Rectal smooth muscle tissue (tissue), 1 donor: ENCODE measurements around the gene RPRD1A.
"Not testable (repeated sequence)": the region's sequence is repeated elsewhere in the genome, so short reads cannot be mapped to it uniquely, and the experiment has no call there.

Experiments
- H3K27ac ChIP-seq: one replicate; pipeline ENCODE4 v1.7.0; 2013; ENCODE audit warnings: low read depth, low read length, inconsistent platforms
- H3K27me3 ChIP-seq: one replicate; pipeline ENCODE4 v1.7.0; 2013; ENCODE audit warnings: low read length; ENCODE audit not compliant: control insufficient read depth, insufficient read depth
- H3K36me3 ChIP-seq: one replicate; pipeline ENCODE4 v1.7.0; 2013; ENCODE audit warnings: low read length; ENCODE audit not compliant: control insufficient read depth, insufficient read depth
- H3K4me1 ChIP-seq: one replicate; pipeline ENCODE4 v1.7.0; 2013; ENCODE audit warnings: low read length; ENCODE audit not compliant: control insufficient read depth, insufficient read depth
- H3K4me3 ChIP-seq: one replicate; pipeline ENCODE4 v1.7.0; 2013; ENCODE audit warnings: low read length
- H3K9ac ChIP-seq: one replicate; pipeline ENCODE4 v1.7.0; 2013; ENCODE audit warnings: low read length

RPRD1A gene, protein sequence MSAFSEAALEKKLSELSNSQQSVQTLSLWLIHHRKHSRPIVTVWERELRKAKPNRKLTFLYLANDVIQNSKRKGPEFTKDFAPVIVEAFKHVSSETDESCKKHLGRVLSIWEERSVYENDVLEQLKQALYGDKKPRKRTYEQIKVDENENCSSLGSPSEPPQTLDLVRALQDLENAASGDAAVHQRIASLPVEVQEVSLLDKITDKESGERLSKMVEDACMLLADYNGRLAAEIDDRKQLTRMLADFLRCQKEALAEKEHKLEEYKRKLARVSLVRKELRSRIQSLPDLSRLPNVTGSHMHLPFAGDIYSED

DNA sequence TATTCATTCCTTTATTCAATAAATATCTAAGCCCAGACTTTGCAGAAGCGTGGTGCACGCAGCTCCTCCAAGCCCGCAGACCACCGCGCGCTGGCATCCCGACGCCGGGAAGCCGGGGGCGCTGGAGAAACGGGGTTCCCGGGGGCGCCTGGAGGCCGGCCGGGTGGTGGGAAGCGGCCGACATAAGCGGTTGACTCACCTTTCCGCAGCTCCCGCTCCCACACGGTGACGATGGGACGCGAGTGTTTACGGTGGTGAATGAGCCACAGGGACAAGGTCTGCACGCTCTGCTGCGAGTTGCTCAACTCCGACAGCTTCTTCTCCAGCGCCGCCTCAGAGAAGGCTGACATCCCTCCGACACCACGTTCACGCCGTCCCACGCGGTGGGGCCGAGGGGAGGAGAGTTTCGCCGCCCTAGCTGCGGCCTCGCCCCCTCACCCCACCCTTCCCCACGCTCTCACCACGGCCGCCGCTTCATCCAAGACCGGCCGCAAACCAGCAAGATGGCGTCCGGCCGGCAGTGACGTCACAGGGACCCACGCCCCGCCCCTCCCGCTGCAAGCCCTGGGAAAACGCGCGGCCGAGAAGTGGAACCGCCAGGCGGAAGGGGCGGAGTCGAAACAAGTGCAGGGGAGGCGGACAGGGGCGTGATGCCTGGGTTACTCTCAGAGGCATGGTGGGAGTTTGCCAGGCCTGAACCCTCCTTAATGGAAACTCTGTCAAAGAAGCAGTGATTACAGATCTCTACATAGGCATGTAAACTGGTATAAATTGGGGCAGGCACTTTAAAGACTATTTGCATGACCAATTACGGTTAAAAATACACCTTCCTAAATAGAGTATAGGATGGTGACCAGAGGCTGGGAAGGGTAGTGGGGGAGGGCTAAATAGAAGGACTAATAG is at the start of gene RPRD1A:
TSS of gene RPRD1A (minus strand) at position 505 of the 903 bp plus-strand sequence. CDS start at position 350, 155 bp downstream.
- Histone ChIP-seq H3K4me1 (peaks cover 6% of the 10 kb centered on the region), H3K27me3 (no peaks in the 10 kb centered on the region), H3K4me3 (peak within 1 kb of the TSS; percentile 85), H3K36me3 (no peaks in the 10 kb centered on the region), H3K27ac (peak within 1 kb of the TSS; percentile 94), H3K9ac (peak within 1 kb of the TSS; percentile 80)

DNA sequence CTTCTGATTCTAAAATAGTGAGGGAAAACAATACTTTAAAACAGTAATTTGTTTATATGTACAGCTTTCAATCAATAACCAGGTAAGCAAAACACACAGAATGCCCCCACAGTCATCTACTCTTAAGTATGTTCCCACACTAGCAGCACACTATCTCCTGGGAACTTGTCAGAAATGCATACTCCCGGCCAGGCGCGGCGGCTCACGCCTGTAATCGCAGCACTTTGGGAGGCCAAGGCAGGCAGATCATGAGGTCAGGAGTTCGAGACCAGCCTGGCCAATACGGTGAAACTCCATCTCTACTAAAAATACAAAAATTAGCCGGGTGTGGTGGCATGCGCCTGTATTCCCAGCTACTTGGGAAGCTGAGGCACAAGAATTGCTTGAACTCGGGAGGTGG is 49.4 kb upstream of the RPRD1A start:
- H3K27me3 ChIP-seq, H3K4me1 ChIP-seq, H3K36me3 ChIP-seq, H3K4me3 ChIP-seq, H3K27ac ChIP-seq, H3K9ac ChIP-seq: not testable (repeated sequence)

DNA sequence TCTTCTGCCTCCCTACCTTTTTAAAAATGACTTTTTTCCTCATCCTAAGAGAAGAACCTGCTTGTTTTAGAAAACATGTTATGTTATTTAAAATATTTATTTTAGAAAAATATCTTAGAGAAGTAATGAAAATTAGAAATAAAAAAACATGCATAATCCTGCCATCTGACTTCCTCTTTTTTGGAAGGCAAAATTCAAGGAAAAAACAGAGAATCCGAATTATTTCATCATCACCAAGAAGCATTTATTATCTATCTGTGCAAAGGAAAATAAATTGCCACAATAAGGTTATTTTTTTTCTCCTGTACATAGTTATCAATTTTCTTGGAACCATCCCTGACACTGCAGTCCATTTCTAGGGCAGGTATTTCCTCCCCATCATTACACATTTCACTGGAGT is 47.4 kb upstream of the RPRD1A start:
- H3K27ac ChIP-seq, result no peak overlapping the region
- no peak overlapping the region for H3K4me3 ChIP-seq
- H3K9ac ChIP-seq, result no peak overlapping the region
- no peaks in the 10 kb centered on the region for H3K4me1 ChIP-seq
- H3K27me3 ChIP-seq, result no peaks in the 10 kb centered on the region
- H3K36me3 ChIP-seq, result peaks cover 7% of the 10 kb centered on the region

DNA sequence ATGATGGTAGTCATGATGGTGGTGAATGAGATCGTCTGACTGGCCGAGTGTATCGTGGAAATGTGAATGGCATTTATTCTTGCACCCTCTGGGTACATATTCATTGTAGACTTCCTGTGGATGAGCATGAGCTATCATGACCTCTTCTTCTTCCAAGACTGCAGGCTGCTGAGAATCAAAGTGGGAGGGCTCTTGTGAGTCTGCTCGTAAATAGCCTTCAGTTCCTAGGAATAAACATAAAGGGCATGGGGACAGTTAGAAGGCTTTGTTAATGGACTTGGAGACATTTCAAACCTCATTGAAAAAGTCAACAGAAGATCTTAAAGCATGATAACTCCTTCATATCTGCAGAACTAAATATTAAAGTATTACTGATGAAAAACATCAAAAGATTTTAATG is 46.9 kb upstream of the RPRD1A start:
- Histone ChIP-seq H3K36me3 (peaks cover 7% of the 10 kb centered on the region), H3K9ac (no peak overlapping the region), H3K4me3 (no peak overlapping the region), H3K4me1 (no peaks in the 10 kb centered on the region), H3K27ac (no peak overlapping the region), H3K27me3 (no peaks in the 10 kb centered on the region)

DNA sequence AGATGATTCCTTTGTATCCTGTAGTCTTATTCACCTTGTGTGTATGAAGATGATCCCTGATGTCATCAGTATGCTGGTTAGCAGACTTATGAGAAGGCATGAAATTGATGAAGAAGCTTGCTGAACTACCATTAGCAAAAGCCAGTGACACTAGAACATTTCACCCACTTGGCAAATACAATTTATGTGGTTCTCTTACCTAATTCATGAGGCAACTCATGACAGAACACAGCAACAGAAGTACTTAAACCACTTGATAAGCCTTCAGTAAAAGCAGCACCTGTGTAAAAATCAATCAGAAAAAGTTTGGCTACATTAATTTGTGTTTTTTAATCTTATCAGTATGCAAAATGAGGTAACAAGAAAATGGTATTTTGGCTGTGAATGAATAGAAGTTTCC is 44.9 kb upstream of the RPRD1A start:
- H3K4me1 ChIP-seq, result no peaks in the 10 kb centered on the region
- no peak overlapping the region for H3K9ac ChIP-seq
- no peak overlapping the region for H3K27ac ChIP-seq
- no peak overlapping the region for H3K4me3 ChIP-seq
- peaks cover 7% of the 10 kb centered on the region for H3K36me3 ChIP-seq
- H3K27me3 ChIP-seq, result no peaks in the 10 kb centered on the region

DNA sequence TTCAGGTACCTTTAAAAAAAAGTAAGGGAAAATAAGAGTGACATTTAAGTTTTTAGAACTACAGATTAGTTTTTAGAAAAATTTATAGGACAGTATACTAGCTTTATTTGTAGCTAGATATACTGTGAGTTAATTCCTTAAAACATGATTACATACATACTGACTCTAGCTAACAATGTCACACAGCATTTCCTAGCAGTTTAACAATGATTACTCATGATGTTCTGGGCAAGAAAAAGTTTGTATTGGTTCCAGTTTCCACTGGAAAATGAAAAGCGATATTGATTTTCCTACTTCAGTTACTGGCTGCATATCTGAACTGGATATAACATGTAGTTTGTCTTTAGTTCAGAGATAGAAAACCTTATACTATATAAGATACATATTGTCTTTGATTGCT is 42.4 kb upstream of the RPRD1A start:
- no peak overlapping the region for H3K27ac ChIP-seq
- no peak overlapping the region for H3K9ac ChIP-seq
- no peaks in the 10 kb centered on the region for H3K4me1 ChIP-seq
- H3K27me3 ChIP-seq, result no peaks in the 10 kb centered on the region
- H3K36me3 ChIP-seq, result peaks cover 7% of the 10 kb centered on the region
- no peak overlapping the region for H3K4me3 ChIP-seq

DNA sequence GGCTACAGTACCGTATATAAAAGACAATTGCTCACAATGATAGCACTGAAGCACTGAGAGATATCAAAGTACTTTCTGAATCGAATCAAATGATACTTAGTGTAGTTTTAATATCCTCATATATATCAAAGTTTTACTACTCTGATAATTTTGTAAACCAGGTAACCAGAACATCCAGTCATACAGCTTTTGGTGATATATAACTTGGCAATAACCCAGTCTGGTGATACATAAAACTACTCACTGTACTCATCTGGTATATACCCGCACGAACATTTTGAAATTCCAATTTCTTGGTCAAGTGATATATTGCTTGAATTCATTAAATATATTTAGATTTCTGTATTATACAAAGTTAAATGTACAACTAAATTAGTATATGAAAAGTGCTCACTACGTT is 41.2 kb upstream of the RPRD1A start:
- no peak overlapping the region for H3K27ac ChIP-seq
- H3K27me3 ChIP-seq, result no peaks in the 10 kb centered on the region
- H3K4me1 ChIP-seq, result no peaks in the 10 kb centered on the region
- peaks cover 3% of the 10 kb centered on the region for H3K36me3 ChIP-seq
- H3K9ac ChIP-seq, result no peak overlapping the region
- no peak overlapping the region for H3K4me3 ChIP-seq

DNA sequence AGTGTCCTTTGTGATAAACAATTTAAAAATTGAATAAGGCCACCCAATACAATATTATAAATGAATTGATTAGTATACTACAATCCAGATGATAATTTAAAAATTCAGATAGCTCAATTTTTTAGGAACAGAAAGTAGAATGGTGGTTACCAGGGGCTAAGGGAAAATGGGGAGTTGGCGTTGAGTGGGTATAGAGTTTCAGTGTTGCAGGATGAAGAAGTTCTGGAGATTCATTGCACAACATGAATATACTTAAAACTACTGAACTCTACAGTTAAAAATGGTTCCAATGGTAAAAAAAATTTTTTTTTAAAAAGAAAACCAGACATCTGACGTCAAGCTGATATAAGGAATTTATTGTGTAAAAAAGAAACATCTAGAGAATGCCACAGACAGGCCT is 40.8 kb upstream of the RPRD1A start:
- Histone ChIP-seq H3K4me1 (no peaks in the 10 kb centered on the region), H3K27ac (no peak overlapping the region), H3K36me3 (peaks cover 1% of the 10 kb centered on the region), H3K27me3 (no peaks in the 10 kb centered on the region), H3K9ac (no peak overlapping the region), H3K4me3 (no peak overlapping the region)

DNA sequence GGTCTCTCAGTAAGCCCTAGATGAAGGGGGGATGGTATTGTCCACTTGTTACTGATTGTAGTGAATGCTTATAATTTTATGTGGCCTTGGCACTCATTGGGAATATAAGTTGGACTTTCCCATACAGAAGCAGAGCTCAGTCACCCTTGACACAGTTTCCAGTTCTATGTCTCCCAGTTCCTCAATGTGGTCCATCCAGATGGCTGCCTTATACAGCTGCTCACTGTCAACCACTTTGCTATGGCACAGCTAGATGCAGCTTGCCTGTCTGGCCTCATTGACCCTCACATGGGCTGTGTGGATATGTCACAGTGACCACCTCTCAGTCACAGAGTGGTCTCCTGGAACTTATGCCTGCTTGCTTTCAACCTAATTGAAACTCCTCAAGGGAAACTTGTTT is 40.1 kb upstream of the RPRD1A start:
- no peaks in the 10 kb centered on the region for H3K27me3 ChIP-seq
- H3K27ac ChIP-seq, result no peak overlapping the region
- H3K4me3 ChIP-seq, result no peak overlapping the region

DNA sequence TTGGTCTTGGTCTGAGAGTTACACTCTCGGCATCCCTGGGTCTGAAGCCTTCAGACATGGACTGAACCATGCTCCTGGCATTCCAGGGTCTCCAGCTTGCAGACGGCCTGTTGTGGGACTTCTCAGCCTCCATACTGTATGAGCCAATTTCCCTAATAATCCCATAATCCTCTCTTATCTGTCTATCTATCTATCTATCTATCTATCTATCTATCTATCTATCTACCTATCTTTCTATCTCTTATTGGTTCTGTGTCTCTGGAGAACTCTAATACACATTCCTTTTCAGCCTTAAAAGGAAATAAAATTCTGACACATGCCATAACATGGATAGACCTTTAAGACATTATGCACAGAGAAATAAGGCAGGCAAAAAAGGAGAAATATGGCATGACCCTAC is 37.4 kb upstream of the RPRD1A start:
- H3K36me3 ChIP-seq, result no peaks in the 10 kb centered on the region
- H3K4me1 ChIP-seq, result no peaks in the 10 kb centered on the region

More for the DNA sequence above, 40.1 kb upstream of the RPRD1A start:
- Histone ChIP-seq H3K36me3 (no peaks in the 10 kb centered on the region), H3K4me1 (no peaks in the 10 kb centered on the region), H3K9ac (no peak overlapping the region)

DNA sequence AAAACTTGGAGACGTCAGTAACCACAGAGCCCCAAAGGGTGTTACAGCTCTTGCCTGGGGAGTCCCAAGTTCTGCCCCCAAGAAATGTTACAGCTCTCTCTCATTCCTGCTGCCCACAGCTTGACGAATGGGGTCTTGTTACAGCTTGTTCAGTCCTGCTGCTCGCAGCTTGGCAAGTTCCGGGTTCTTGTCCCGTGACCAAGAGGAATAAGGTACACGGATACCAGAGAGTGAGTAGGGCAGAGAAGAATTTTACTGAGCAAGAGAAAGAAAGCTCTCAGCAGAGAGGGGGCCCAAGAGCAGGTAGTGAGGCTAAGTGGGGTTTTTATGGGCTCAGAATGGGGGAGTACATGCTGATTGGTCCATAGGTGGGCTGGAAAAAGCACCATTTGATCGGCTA is 34.6 kb upstream of the RPRD1A start:
- Histone ChIP-seq H3K4me1 (no peaks in the 10 kb centered on the region), H3K27ac (no peak overlapping the region), H3K27me3 (no peaks in the 10 kb centered on the region), H3K4me3 (no peak overlapping the region), H3K9ac (no peak overlapping the region), H3K36me3 (no peaks in the 10 kb centered on the region)

More for the DNA sequence above, 37.4 kb upstream of the RPRD1A start:
- Histone ChIP-seq H3K9ac (no peak overlapping the region), H3K4me3 (no peak overlapping the region), H3K27ac (no peak overlapping the region), H3K27me3 (no peaks in the 10 kb centered on the region)

DNA sequence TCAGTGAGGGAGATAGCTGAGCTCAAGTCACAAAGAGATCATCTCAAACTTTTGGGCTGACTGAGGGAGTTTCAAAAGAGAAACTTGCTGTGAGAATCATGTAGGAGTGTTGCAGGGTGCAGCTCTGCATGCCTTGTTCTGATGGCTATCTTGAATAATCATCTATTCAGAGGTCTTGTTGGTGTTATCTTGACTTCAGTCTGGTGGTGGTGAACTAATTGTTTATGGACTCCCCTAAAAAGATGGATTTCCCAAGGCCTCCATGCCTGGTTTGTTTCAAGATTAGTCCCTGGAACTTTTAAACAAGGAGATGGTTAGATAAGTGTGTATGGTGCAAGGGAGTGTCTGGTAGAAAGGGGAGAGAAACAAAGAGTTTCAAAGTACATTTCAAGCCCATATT is 32.0 kb upstream of the RPRD1A start:
- Histone ChIP-seq H3K4me1 (no peaks in the 10 kb centered on the region), H3K27ac (no peak overlapping the region), H3K36me3 (no peaks in the 10 kb centered on the region), H3K9ac (no peak overlapping the region), H3K4me3 (no peak overlapping the region), H3K27me3 (no peaks in the 10 kb centered on the region)
